Body of pancreas (tissue), 4 donors: Measurements from ENCODE around the gene PYGM.

ENCODE experiments used
- CTCF ChIP-seq, 7 experiments: fragments of 450-650 bp in 4 of 7; fragments of 200-600 bp in 3 of 7; sonication (generic) in 3 of 7; IDR thresholded peaks; one replicate each; pipeline ENCODE4 v1.5.1; 2016 to 2019; ENCODE audit warnings: antibody characterized with exemption in 7 of 7
- POLR2A ChIP-seq, 3 donors: fragments of 450-650 bp; IDR thresholded peaks; one replicate each; pipeline ENCODE4 v1.6.1; 2016; ENCODE audit warnings: antibody characterized with exemption in 3 of 3, mild to moderate bottlenecking in 2 of 3

GRCh38 chr11:64753380-64754123, 6.2 kb downstream of the PYGM start:
- no peak for TF ChIP-seq CTCF (IDR thresholded peaks at IDR 0.05)
- no peak for TF ChIP-seq POLR2A (IDR thresholded peaks at IDR 0.05)
